Uterus (tissue), 4 donors: ENCODE data around the gene TNFRSF9. TPM values are rescaled to one million over a fixed set of nuclear protein-coding genes. Genes with fewer than 3 reads are reported as not detected.

Source experiments
- DNase-seq, 2 donors: peaks; one replicate each; pipeline ENCODE4 v3.0.0-alpha.2; 2019 to 2020
- H3K27ac ChIP-seq, 2 donors: fragments of 200-600 bp; sonication (generic); 1 replicate in 1 of 2; 2 replicates in 1 of 2; pipeline ENCODE4 v1.5.1; 2016 to 2018
- H3K27me3 ChIP-seq, 2 donors: fragments of 200-600 bp; sonication (generic); one replicate each; pipeline ENCODE4 v1.5.1; 2018 to 2019; ENCODE audit warnings: control low read depth in 1 of 2
- H3K36me3 ChIP-seq, 2 donors: fragments of 200-600 bp; sonication (generic); one replicate each; pipeline ENCODE4 v1.5.1; 2019; ENCODE audit warnings: control low read depth in 1 of 2
- H3K4me1 ChIP-seq, 2 donors: fragments of 200-600 bp; sonication (generic); one replicate each; pipeline ENCODE4 v1.5.1; 2018 to 2019; ENCODE audit warnings: control low read depth in 1 of 2
- H3K4me3 ChIP-seq, 2 donors: fragments of 200-600 bp; sonication (generic); 1 replicate in 1 of 2; 2 replicates in 1 of 2; pipeline ENCODE4 v1.5.1; 2018 to 2019; ENCODE audit warnings: mild to moderate bottlenecking in 1 of 2
- H3K9me3 ChIP-seq, 2 donors: fragments of 200-600 bp; sonication (generic); one replicate each; pipeline ENCODE4 v1.5.1; 2019; ENCODE audit warnings: control low read depth in 1 of 2
- POLR2A ChIP-seq, 2 donors: fragments of 450-650 bp; IDR thresholded peaks; one replicate each; pipeline ENCODE4 v1.6.1; 2016; ENCODE audit warnings: antibody characterized with exemption in 2 of 2, mild to moderate bottlenecking in 1 of 2, moderate library complexity in 1 of 2
- intact Hi-C: fragments of 100-400 bp; cut with DNase I; formaldehyde crosslinking; loops from one replicate; pipeline ENCODE4 v1.15.1; 2023; ENCODE audit warnings: low total_unique reads
- total RNA-seq, 4 donors: library from RNA; depleted of rRNA in 3 of 4; stranded (reverse); fragments of >200 nt in 3 of 4; gene quantifications; one replicate each; pipeline versions ENCODE4 v1.1.0 to v1.2.4, GENCODE V29; 2014 to 2023
- TF ChIP-seq, protein P1 (sequence below), 4 experiments: fragments of 200-600 bp in 2 of 4; fragments of 450-650 bp in 2 of 4; sonication (generic) in 2 of 4; IDR thresholded peaks; one replicate each; pipeline ENCODE4 v1.5.1; 2016 to 2019; ENCODE audit warnings: antibody characterized with exemption in 4 of 4, mild to moderate bottlenecking in 2 of 4, moderate library complexity in 1 of 4
- donor health status: DM: yes; HTN: yes; CAD: no.

TNFRSF9 gene
- total RNA-seq, 4 donors from 2014 or later, result not detected

DNA sequence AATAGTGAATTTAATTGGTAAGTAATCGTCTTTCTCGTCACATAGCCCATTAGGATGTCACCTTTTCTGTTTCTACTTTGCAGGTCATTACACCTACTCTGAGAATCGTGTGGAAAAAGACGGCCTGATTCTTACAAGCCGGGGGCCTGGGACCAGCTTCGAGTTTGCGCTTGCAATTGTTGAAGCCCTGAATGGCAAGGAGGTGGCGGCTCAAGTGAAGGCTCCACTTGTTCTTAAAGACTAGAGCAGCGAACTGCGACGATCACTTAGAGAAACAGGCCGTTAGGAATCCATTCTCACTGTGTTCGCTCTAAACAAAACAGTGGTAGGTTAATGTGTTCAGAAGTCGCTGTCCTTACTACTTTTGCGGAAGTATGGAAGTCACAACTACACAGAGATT lies 44.2 kb upstream of the TNFRSF9 start:
- H3K9me3 ChIP-seq, result no peaks in the 10 kb centered on the region
- DNase-seq, result no peak
- no peaks in the 10 kb centered on the region for H3K27me3 ChIP-seq
- intact Hi-C loops, result loop anchor here (5.0 kb wide), 1 partner anchor 327 kb away; no protein-coding TSS in a partner anchor
- no peak overlapping the region for H3K4me3 ChIP-seq
- H3K4me1 ChIP-seq, result no peaks in the 10 kb centered on the region
- no peak for TF ChIP-seq POLR2A (IDR thresholded peaks at IDR 0.05)
- H3K27ac ChIP-seq, result no peak overlapping the region
- no peaks in the 10 kb centered on the region for H3K36me3 ChIP-seq

DNA sequence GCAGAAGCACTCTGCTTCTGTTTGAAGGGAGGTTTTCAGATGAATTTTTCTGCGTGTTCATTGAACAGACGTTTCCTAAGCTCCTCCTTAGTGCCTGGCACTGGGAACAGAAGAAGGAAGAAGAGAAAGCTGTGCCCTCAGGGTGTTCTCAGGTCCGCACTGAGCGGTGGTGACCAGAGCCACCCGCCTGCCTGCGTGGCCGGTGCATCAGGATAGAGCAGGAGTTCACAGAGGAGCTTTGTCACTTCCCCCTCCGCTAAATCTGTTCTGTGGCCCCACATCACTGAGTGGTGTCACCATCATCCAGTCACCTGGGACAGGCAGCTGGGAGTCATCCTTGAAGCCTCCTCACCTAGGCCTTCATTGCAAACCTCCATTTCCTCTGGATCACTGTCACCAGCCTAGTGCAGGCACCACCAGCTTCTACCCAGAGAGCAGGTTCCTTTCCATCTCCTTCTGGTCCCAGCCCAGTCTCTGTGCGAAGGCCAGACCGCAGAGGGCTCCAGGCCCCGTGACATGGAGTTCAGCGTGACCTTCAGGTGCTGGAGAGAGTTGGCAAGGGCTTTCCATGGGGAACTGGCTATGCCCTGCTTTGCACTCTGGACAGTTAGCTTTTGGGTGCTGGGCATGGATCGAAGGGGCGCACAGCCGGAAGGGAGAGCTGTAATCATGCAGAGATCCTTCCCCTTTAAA lies 42.6 kb upstream of the TNFRSF9 start:
- Histone ChIP-seq H3K9me3 (no peaks in the 10 kb centered on the region), H3K4me3 (no peak overlapping the region), H3K27ac (no peak overlapping the region), H3K36me3 (no peaks in the 10 kb centered on the region), H3K27me3 (no peaks in the 10 kb centered on the region), H3K4me1 (no peaks in the 10 kb centered on the region)
- intact Hi-C loops, result loop anchor here (5.0 kb wide), 1 partner anchor 329 kb away; no protein-coding TSS in a partner anchor
- TF ChIP-seq, protein P1, sequence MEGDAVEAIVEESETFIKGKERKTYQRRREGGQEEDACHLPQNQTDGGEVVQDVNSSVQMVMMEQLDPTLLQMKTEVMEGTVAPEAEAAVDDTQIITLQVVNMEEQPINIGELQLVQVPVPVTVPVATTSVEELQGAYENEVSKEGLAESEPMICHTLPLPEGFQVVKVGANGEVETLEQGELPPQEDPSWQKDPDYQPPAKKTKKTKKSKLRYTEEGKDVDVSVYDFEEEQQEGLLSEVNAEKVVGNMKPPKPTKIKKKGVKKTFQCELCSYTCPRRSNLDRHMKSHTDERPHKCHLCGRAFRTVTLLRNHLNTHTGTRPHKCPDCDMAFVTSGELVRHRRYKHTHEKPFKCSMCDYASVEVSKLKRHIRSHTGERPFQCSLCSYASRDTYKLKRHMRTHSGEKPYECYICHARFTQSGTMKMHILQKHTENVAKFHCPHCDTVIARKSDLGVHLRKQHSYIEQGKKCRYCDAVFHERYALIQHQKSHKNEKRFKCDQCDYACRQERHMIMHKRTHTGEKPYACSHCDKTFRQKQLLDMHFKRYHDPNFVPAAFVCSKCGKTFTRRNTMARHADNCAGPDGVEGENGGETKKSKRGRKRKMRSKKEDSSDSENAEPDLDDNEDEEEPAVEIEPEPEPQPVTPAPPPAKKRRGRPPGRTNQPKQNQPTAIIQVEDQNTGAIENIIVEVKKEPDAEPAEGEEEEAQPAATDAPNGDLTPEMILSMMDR (IDR thresholded peaks at IDR 0.05), result no peak
- TF ChIP-seq POLR2A (IDR thresholded peaks at IDR 0.05), result no peak
- no peak for DNase-seq

DNA sequence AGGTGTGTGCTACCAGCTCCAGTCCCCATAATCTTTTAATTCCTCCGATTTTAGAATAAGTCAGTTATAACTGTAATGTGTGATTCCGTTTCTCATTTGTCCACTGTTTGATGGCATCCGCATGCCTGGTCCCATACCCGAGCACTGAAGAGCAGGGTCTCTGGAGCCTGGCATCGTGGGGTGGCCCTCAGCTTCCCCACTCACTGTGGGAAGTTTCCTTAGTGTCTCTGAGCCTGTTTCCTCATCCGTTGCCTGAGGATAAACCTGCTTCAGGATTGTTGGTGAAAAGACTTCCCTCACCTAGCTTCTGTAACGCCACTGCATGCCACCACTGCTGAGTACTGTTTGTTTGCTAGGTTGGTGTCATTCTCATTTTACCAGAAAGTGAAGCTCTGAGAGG lies 40.3 kb upstream of the TNFRSF9 start:
- no peak overlapping the region for H3K4me3 ChIP-seq
- no peaks in the 10 kb centered on the region for H3K4me1 ChIP-seq
- no peak overlapping the region for H3K27ac ChIP-seq
- intact Hi-C loops, result loop anchor here (5.0 kb wide), 1 partner anchor 331 kb away; no protein-coding TSS in a partner anchor
- no peaks in the 10 kb centered on the region for H3K9me3 ChIP-seq
- DNase-seq, result no peak
- no peak for TF ChIP-seq POLR2A (IDR thresholded peaks at IDR 0.05)
- TF ChIP-seq, protein P1 (IDR thresholded peaks at IDR 0.05), result no peak
- H3K27me3 ChIP-seq, result no peaks in the 10 kb centered on the region
- H3K36me3 ChIP-seq, result no peaks in the 10 kb centered on the region

DNA sequence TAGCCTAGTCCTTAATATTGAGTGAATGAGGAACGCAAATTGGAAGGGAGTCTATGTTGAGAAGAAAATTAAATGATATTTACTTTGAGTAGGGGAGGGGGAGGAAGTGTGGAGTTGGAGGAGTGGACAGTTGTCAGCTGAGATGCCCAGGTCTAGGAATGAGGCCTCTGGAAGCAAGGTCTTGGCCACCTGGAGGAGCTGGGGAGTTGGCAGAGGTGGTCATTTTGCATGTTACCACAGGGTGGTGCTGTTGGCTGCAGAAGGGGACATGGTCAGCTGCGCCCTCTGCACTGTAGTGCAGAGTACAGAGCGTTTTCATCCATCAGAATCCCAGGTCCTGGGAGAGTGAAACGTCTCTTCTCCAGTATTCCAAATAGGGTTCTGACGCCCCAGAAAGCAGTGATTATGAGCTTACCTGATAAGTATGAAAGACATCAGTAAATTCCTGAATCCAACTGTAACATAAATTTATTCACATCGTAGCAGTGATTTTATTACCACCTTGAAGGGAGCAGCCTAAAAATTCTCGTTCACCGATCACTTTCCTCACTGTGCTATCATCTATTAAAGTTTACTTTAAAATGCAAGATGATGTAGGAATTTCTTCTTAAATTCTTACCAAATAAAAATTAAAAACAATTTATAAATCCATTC lies 34.7 kb upstream of the TNFRSF9 start:
- H3K27ac ChIP-seq, result peak overlapping the region; percentile 26 to 65
- DNase-seq, result peak; percentile 75 to 79
- no peaks in the 10 kb centered on the region for H3K36me3 ChIP-seq
- TF ChIP-seq, protein P1 (IDR thresholded peaks at IDR 0.05), result peak; percentile 72 to 91 (median 86)
- no peak for TF ChIP-seq POLR2A (IDR thresholded peaks at IDR 0.05)
- intact Hi-C loops, result no loop called here
- no peak overlapping the region for H3K4me3 ChIP-seq
- H3K4me1 ChIP-seq, result no peaks in the 10 kb centered on the region
- no peaks in the 10 kb centered on the region for H3K27me3 ChIP-seq
- H3K9me3 ChIP-seq, result no peaks in the 10 kb centered on the region

DNA sequence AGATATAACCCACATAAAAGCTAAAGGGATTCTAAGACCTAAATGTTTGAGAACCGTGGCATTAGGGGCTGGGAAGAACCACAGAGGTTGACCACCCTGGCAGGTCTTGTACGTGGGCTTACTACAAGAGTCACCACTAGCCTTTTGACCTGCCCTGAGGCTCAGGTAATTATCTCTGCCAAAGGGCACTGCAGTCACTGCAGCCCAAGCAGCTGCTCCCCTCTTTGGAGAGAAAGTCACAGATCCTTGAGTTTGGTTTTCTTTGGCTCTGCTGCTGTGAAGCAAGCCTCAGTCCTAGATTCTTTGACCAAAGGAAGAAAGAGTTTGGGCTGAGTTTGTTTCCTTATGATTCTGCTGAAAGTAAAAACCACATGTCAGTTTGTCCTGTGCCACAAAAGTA lies 32.4 kb upstream of the TNFRSF9 start:
- H3K4me3 ChIP-seq, result no peak overlapping the region
- intact Hi-C loops, result no loop called here
- no peak for DNase-seq
- no peaks in the 10 kb centered on the region for H3K36me3 ChIP-seq
- H3K27me3 ChIP-seq, result no peaks in the 10 kb centered on the region
- H3K27ac ChIP-seq, result no peak overlapping the region
- no peaks in the 10 kb centered on the region for H3K4me1 ChIP-seq
- H3K9me3 ChIP-seq, result no peaks in the 10 kb centered on the region
- TF ChIP-seq, protein P1 (IDR thresholded peaks at IDR 0.05), result no peak
- no peak for TF ChIP-seq POLR2A (IDR thresholded peaks at IDR 0.05)
